Colonic mucosa (tissue), 4 donors: Measurements from ENCODE around the gene INHA. TPM values are rescaled to one million over a fixed set of nuclear protein-coding genes. Genes with fewer than 3 reads are reported as not detected.

ENCODE experiments used
- DNase-seq: peaks from one replicate; pipeline ENCODE4 v3.0.0-alpha.2; 2020
- H3K27ac ChIP-seq: fragments of 200-600 bp; one replicate; pipeline ENCODE4 v1.8.0; 2021
- H3K27me3 ChIP-seq: fragments of 200-600 bp; one replicate; pipeline ENCODE4 v1.8.0; 2021
- H3K36me3 ChIP-seq: fragments of 200-600 bp; one replicate; pipeline ENCODE4 v1.8.0; 2021
- H3K4me1 ChIP-seq: fragments of 200-600 bp; one replicate; pipeline ENCODE4 v1.8.0; 2021; ENCODE audit warnings: mild to moderate bottlenecking
- H3K4me3 ChIP-seq: fragments of 200-600 bp; one replicate; pipeline ENCODE4 v1.8.0; 2021
- H3K9ac ChIP-seq, 2 donors: one replicate each; pipeline ENCODE4 v1.7.0; 2013; ENCODE audit warnings: control low read depth in 2 of 2, low read depth in 2 of 2, low read length in 2 of 2
- H3K9me3 ChIP-seq: fragments of 200-600 bp; one replicate; pipeline ENCODE4 v1.8.0; 2021
- intact Hi-C: fragments of 100-400 bp; cut with DNase I; formaldehyde crosslinking; loops from one replicate; pipeline ENCODE4 v1.14.1; 2022
- total RNA-seq, 2 donors: library from RNA; stranded (reverse); fragmentation: NEBNext Ultra II Directional in 1 of 2; extraction: Animal tissue kit (Norgen Biotek cat#: 25700) in 1 of 2; gene quantifications; one replicate each; pipeline ENCODE4 v1.2.1, GENCODE V29; 2021
- TF ChIP-seq, protein P1 (sequence below): fragments of 200-600 bp; IDR thresholded peaks from one replicate; pipeline ENCODE4 v1.8.0; 2022; ENCODE audit warnings: antibody characterized with exemption, mild to moderate bottlenecking
- donor health status: healthy.
- donor health status: DM: no; HTN: no; CAD: no.
- donor health status: DM: no; HTN: no; CAD: no.

Gene INHA
- total RNA-seq, 2 donors from 2014 or later: not detected

- DNase-seq: no peak
- no peaks in the 10 kb centered on the region for H3K36me3 ChIP-seq
- no peak overlapping the region for H3K4me3 ChIP-seq
- no peak overlapping the region for H3K9ac ChIP-seq
- H3K27me3 ChIP-seq: no peaks in the 10 kb centered on the region
- TF ChIP-seq, protein P1, sequence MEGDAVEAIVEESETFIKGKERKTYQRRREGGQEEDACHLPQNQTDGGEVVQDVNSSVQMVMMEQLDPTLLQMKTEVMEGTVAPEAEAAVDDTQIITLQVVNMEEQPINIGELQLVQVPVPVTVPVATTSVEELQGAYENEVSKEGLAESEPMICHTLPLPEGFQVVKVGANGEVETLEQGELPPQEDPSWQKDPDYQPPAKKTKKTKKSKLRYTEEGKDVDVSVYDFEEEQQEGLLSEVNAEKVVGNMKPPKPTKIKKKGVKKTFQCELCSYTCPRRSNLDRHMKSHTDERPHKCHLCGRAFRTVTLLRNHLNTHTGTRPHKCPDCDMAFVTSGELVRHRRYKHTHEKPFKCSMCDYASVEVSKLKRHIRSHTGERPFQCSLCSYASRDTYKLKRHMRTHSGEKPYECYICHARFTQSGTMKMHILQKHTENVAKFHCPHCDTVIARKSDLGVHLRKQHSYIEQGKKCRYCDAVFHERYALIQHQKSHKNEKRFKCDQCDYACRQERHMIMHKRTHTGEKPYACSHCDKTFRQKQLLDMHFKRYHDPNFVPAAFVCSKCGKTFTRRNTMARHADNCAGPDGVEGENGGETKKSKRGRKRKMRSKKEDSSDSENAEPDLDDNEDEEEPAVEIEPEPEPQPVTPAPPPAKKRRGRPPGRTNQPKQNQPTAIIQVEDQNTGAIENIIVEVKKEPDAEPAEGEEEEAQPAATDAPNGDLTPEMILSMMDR: no peak
- peaks cover 4% of the 10 kb centered on the region for H3K4me1 ChIP-seq
- no peaks in the 10 kb centered on the region for H3K9me3 ChIP-seq
- intact Hi-C loops: loop anchor here (2.0 to 5.0 kb wide), 2 partner anchors 102 to 146 kb away; no protein-coding TSS in a partner anchor
- no peak overlapping the region for H3K27ac ChIP-seq
These were observed 31.2 kb upstream of the INHA start for GRCh38 chr2:219540784-219541504.

DNA sequence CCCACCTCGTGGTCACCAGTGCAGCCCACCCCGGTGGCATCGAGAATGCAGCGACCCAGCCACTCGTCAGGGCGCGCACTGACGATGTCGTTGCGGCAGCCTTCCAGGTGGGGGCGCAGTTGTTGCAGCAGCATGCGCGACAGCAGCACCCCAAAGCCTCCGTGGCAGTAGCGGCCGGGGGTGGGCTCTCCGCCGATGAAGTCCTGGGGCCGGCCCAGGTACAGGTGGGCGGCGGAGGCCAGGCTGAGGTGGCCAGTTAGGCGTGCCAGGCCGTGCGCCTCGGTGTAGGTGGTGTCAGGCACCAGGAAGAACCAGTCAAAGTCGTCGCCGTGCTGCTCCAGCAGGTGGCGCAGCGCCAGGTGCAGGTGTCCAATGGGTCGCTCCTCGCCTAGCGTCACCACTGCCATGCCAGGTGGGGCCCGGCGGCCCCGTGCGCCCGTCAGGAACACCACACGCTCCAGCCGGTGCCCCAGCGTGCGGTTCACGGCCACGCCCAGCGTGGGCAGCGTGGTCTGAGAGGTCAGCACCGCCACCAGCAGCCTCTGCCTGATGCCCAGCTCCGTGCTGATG, 30.4 kb upstream of the INHA start:
- H3K4me3 ChIP-seq: peak overlapping the region; percentile 35
- peaks cover 4% of the 10 kb centered on the region for H3K4me1 ChIP-seq
- TF ChIP-seq, protein P1: peak; percentile 99
- DNase-seq: peak; percentile 93
- no peak overlapping the region for H3K27ac ChIP-seq
- no peaks in the 10 kb centered on the region for H3K27me3 ChIP-seq
- H3K36me3 ChIP-seq: no peaks in the 10 kb centered on the region
- no peaks in the 10 kb centered on the region for H3K9me3 ChIP-seq
- H3K9ac ChIP-seq: peak overlapping the region in 1 of 2 donors; percentile 56
- intact Hi-C loops: loop anchor here (2.0 to 5.0 kb wide), 2 partner anchors 101 to 146 kb away; no protein-coding TSS in a partner anchor

GRCh38 chr2:219542931-219543595, 29.0 kb upstream of the INHA start:
- TF ChIP-seq, protein P1: no peak
- Histone ChIP-seq H3K36me3 (no peaks in the 10 kb centered on the region), H3K27ac (peak overlapping the region; percentile 92), H3K27me3 (no peaks in the 10 kb centered on the region), H3K4me1 (peaks cover 4% of the 10 kb centered on the region), H3K9ac (peak overlapping the region; percentile 78 to 88), H3K9me3 (no peaks in the 10 kb centered on the region), H3K4me3 (peak overlapping the region; percentile 74)
- intact Hi-C loops: loop anchor here (5.0 kb wide), 1 partner anchor 144 kb away; no protein-coding TSS in a partner anchor
- DNase-seq: peak; percentile 49

DNA sequence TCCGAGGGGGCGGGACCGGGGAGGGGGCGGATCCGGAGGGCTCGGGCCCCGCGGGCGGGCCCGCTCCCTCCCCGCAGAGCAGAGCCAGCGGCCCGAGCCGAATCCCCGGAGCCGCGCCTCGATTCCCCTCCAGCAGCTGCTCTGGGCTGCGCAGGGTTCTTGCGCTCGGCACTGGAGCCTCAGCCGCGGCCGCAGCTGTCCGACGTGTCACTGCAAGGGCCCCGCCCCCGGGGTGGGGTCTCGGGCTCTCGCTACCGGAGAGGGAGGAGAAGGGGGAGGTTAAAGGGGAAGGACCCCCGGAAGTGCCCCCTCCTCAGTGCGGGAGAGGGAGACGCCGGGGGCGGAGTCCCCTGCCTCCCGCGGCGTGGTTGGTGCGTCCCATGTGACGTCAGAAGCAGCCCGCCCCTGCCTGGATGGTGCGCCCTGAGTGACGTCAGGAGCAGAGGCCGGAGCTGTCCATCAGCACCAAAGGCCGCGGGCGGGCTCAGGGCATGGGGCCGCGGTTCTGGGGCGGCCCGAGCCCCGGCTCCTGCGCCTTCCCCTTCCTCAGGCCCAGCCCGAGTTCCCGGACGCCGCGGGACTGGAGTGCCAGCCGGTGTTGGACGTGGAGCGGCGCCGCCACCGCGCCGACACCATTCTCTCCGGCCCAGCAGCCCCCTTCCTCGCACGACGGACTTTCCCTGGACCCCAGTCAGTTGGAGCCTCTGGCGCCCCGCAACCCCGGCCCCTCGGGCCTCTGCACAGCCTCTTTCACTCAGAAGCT, 28.3 kb upstream of the INHA start, which contains the start of the genes CHPF and TMEM198:
TSS of gene CHPF (minus strand) at position 214 of the 763 bp plus-strand sequence. CDS start 271 bp downstream, outside the sequence.
TSS of gene TMEM198 (plus strand) at position 433 of the 763 bp plus-strand sequence. CDS start 700 bp downstream, outside the sequence.
- peak; percentile 97 for DNase-seq
- H3K4me1 ChIP-seq: peaks cover 4% of the 10 kb centered on the region
- TF ChIP-seq, protein P1: no peak
- H3K9ac ChIP-seq: peak within 1 kb of the TSS; percentile 78 to 88
- H3K27me3 ChIP-seq: no peaks in the 10 kb centered on the region
- intact Hi-C loops: loop anchor here (5.0 kb wide), 1 partner anchor 144 kb away; no protein-coding TSS in a partner anchor
- H3K9me3 ChIP-seq: no peaks in the 10 kb centered on the region
- H3K4me3 ChIP-seq: peak within 1 kb of the TSS; percentile 74
- peak within 1 kb of the TSS; percentile 92 for H3K27ac ChIP-seq
- H3K36me3 ChIP-seq: no peaks in the 10 kb centered on the region
